Liver (tissue), 10 donors: Measurements from ENCODE around the gene OLA1. TPM values are rescaled to one million over a fixed set of nuclear protein-coding genes. Genes with fewer than 3 reads are reported as not detected.

Experiments
- DNase-seq: peaks from one replicate; pipeline ENCODE4 v3.0.0-alpha.2; 2017; ENCODE audit warnings: low spot score
- H3K27ac ChIP-seq, 2 donors: one replicate each; pipeline ENCODE4 v1.7.0; 2013; ENCODE audit warnings: inconsistent platforms in 2 of 2, low read length in 2 of 2, control low read depth in 1 of 2, low read depth in 1 of 2, mild to moderate bottlenecking in 1 of 2
- H3K27me3 ChIP-seq, 4 donors: one replicate each; pipeline versions ENCODE4 v1.6.1 to v1.7.0; 2013; ENCODE audit warnings: low read length in 3 of 4, inconsistent platforms in 1 of 4, mild to moderate bottlenecking in 1 of 4, moderate library complexity in 1 of 4; ENCODE audit not compliant: control insufficient read depth in 4 of 4, insufficient read depth in 4 of 4
- H3K36me3 ChIP-seq, 4 donors: one replicate each; pipeline versions ENCODE4 v1.6.1 to v1.7.0; 2013; ENCODE audit warnings: low read length in 3 of 4, mild to moderate bottlenecking in 3 of 4, low read depth in 1 of 4, moderate library complexity in 1 of 4; ENCODE audit not compliant: control insufficient read depth in 4 of 4, insufficient read depth in 3 of 4
- H3K4me1 ChIP-seq, 4 donors: one replicate each; pipeline versions ENCODE4 v1.6.1 to v1.7.0; 2013; ENCODE audit warnings: low read length in 3 of 4, mild to moderate bottlenecking in 3 of 4, moderate library complexity in 1 of 4; ENCODE audit not compliant: control insufficient read depth in 4 of 4, insufficient read depth in 4 of 4
- H3K4me3 ChIP-seq, 3 donors: one replicate each; pipeline versions ENCODE4 v1.6.1 to v1.7.0; 2013; ENCODE audit warnings: low read length in 3 of 3, control low read depth in 1 of 3, low read depth in 1 of 3, mild to moderate bottlenecking in 1 of 3
- H3K9ac ChIP-seq, 2 donors: one replicate each; pipeline ENCODE4 v1.7.0; 2013; ENCODE audit warnings: low read length in 2 of 2, mild to moderate bottlenecking in 2 of 2, moderate library complexity in 2 of 2, control low read depth in 1 of 2, low read depth in 1 of 2
- H3K9me3 ChIP-seq, 4 donors: one replicate each; pipeline versions ENCODE4 v1.6.1 to v1.7.0; 2013; ENCODE audit warnings: low read length in 3 of 4; ENCODE audit not compliant: control insufficient read depth in 4 of 4
- ATF3 ChIP-seq: IDR thresholded peaks from 2 replicates; pipeline ENCODE4 v1.6.1; 2016; ENCODE audit warnings: antibody characterized with exemption
- HNF4A ChIP-seq, 2 donors: conservative IDR thresholded peaks; 2 replicates each; pipeline ENCODE4 v1.6.1; 2016; ENCODE audit warnings: antibody characterized with exemption in 2 of 2, mild to moderate bottlenecking in 2 of 2
- HNF4G ChIP-seq: IDR thresholded peaks from 2 replicates; pipeline ENCODE4 v1.6.1; 2016; ENCODE audit warnings: antibody characterized with exemption
- JUND ChIP-seq, 2 donors: IDR thresholded peaks; 2 replicates each; pipeline ENCODE4 v1.6.1; 2016; ENCODE audit warnings: antibody characterized with exemption in 2 of 2
- MAX ChIP-seq: IDR thresholded peaks from 2 replicates; pipeline ENCODE4 v1.6.1; 2016; ENCODE audit warnings: antibody characterized with exemption
- NR2F2 ChIP-seq: IDR thresholded peaks from 2 replicates; pipeline ENCODE4 v1.6.1; 2016; ENCODE audit warnings: antibody characterized with exemption
- RAD21 ChIP-seq, 2 donors: IDR thresholded peaks; 2 replicates each; pipeline ENCODE4 v1.6.1; 2016; ENCODE audit warnings: antibody characterized with exemption in 2 of 2, mild to moderate bottlenecking in 2 of 2
- RXRA ChIP-seq, 2 donors: IDR thresholded peaks; 2 replicates each; pipeline ENCODE4 v1.6.1; 2017 to 2018; ENCODE audit warnings: antibody characterized with exemption in 2 of 2, mild to moderate bottlenecking in 1 of 2
- YY1 ChIP-seq: IDR thresholded peaks from 2 replicates; pipeline ENCODE4 v1.6.1; 2016; ENCODE audit warnings: antibody characterized with exemption, mild to moderate bottlenecking
- WGBS: extraction: QIAGEN DNeasy Blood & Tissue Kit; methylation state at CpG from one replicate; pipeline ENCODE4 v1.1.7; 2013; 5-methylcytosine and 5-hydroxymethylcytosine counted together
- polyA plus RNA-seq, 2 donors: library from polyadenylated mRNA; stranded (reverse) in 1 of 2; unstranded in 1 of 2; fragments of 200-250 nt in 1 of 2; fragments of >200 nt in 1 of 2; fragmentation: Nextera tagmentation in 1 of 2; extraction: Ambion mirVana in 1 of 2; gene quantifications; one replicate each; pipeline versions ENCODE4 v1.2.1 to v1.2.3, GENCODE V29; 2013 to 2015
- small RNA-seq: library from RNA; depleted of rRNA; stranded (forward); fragments of <200 nt; gene quantifications from one replicate; pipeline ENCODE3, GENCODE V24; 2014
- total RNA-seq, 2 donors: library from RNA; depleted of rRNA; stranded (reverse); fragments of >200 nt; gene quantifications; one replicate each; pipeline ENCODE4 v1.2.3, GENCODE V29; 2014
- donor health status: healthy.
- donor health status: healthy.
- donor health status: healthy.
- donor health status: healthy.
- donor health status: healthy.

The OLA1 gene
- total and polyA plus RNA-seq, 4 donors, result 23.4 to 38.1 (median 32.3) TPM

DNA sequence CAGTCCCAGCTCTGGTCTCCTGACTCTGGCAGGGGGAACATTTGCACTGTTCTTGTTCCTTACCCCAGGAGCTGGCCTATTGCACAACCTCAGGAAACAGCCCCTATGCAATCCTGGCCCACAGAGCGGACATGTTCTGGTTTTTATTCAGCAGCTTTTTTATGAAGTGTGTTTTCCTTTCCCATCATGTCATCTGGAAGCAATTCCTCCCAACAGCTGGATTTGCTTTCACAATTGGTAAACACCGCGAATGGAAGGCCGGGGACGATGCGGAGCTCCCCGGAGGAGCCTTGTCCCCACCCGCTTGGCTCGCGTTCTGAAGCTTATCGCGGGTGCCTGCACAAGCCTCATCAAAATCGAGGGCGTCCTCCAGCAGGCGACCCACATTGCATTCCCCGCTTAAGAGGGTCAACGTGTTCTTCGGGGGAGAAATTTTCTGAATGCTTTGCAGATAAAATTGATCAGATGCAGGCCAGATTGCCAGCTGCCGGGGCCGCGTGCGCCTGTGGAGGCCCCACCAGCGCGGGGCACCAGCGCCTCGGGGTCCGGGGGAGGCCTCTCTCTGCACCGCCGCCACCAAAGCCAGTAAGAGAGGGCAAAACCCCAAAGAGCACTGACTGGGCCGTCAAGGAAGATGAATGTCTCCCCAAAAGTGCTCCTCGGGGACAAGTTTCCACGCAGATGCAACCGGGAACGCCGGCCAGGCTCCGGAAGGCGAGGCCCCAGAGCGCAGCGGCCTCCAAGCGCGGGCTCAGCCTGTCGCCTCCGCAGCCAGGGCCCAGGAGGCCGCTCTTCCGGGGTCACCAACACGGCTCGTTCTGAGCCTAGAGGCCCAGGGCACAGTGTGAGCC is 222.8 kb downstream of the OLA1 start:
- TF ChIP-seq MAX (peak; percentile 34), YY1 (peak; percentile 56), RXRA (IDR thresholded peaks at IDR 0.05) (peak; percentile 6 to 11), NR2F2 (peak; percentile 42), HNF4A (conservative IDR thresholded peaks at IDR 0.05) (no peak), RAD21 (IDR thresholded peaks at IDR 0.05) (peak in 1 of 2 donors; percentile 17), ATF3 (no peak)
- Histone ChIP-seq H3K36me3 (no peaks in the 10 kb centered on the region), H3K4me1 (peaks cover 0 to 5% (median 1%) of the 10 kb centered on the region in 4 donors), H3K27me3 (no peaks in the 10 kb centered on the region), H3K9ac (no peak overlapping the region), H3K9me3 (no peaks in the 10 kb centered on the region), H3K27ac (peak overlapping the region; percentile 55 to 70), H3K4me3 (no peak overlapping the region)
- DNase-seq, result no peak
- WGBS, result 81% methylated on average over 47 of the region's 47 CpGs

DNA sequence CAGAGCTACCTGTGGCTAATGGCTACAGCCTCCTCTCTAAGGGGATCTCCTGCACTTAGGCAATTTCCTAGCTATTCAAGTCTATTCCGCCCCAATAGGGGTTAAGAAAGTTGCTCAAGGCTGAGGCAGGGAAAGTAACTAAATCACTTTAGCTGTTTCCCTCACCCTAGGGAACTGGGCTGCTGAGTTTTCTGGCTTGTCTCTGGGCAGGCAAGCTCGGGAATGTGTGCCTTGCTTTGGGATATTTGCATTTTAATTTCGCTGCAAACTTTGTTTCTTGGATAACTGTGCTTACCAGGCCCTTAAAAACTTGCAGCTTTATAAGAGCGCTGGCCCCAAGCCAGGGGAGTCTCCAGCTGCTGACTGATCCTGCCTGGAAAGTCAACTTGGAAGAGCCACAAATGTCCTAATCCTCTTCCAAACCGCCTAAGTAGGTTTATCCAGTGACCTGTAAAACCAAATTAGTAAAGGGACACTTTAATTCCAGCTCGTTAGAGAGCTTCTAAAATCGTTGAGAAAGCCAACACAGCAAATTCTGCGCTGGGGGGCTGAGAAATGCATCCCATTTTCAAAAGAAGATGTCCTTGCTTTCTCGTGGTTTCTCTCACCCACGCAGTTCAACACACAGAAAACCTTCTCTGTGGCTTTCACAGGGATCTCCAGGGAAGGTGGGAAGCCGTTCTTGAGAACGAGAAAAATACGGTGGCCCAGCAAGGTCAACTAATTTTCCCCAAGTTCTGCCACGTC is 223.6 kb downstream of the OLA1 start:
- Histone ChIP-seq H3K9ac (no peak overlapping the region), H3K27ac (peak overlapping the region; percentile 51 to 70), H3K36me3 (no peaks in the 10 kb centered on the region), H3K9me3 (no peaks in the 10 kb centered on the region), H3K27me3 (no peaks in the 10 kb centered on the region), H3K4me1 (peaks cover 0 to 5% (median 1%) of the 10 kb centered on the region in 4 donors), H3K4me3 (no peak overlapping the region)
- TF ChIP-seq HNF4G, result no peak
- peak; percentile 8 for TF ChIP-seq NR2F2
- WGBS, result 71% methylated on average over 14 of the region's 14 CpGs
- DNase-seq, result no peak

DNA sequence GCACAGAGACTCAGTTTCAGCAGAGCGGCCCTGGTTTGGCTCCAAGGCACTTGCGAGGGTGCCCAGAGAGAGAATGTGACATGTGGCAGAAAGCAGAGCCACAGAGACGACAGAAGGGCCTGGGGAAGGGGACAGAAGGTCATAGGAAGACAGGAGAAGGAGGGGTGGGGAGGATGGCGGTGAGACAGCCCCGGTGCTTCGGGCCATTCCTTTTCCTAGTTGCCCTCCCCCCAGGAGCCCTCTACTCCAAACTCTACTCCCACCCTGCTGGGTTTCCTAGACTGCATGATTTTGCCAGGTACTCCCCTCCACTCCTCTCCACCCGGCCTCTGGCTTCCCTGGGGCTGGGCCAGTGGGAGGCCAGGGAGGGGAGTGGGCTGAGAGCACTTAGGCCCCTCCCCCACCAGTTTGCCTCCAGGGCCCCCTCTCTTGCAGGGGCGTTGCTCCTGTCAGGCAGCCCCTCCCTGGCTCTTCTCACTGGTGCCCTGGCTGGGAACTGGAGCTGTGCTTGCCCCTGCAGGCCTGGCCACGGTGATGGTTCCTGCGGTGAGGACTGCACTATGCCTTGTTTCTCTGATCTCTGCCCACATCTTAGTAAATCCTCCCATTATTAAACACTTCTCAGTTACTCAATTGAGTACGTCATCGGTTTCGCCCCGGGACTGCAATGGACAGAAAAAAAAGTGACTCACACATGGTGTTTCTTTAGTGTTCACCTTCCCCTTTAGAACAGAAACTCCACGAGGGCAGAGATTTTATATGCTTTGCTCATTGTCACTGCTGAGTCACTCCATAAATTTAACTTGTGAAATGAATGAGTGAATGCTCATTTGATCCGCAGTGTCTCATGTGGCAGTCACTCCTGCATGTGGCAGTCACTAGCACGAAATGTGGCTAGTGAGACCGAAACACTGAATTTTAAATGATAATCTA is 224.5 kb downstream of the OLA1 start:
- no peak for TF ChIP-seq MAX
- TF ChIP-seq NR2F2, result no peak
- TF ChIP-seq JUND (IDR thresholded peaks at IDR 0.05), result peak in 1 of 2 donors; percentile 30
- peaks cover 0 to 5% (median 1%) of the 10 kb centered on the region in 4 donors for H3K4me1 ChIP-seq
- 75% methylated on average over 18 of the region's 18 CpGs for WGBS
- DNase-seq, result no peak
- H3K9me3 ChIP-seq, result no peaks in the 10 kb centered on the region
- H3K36me3 ChIP-seq, result no peaks in the 10 kb centered on the region
- no peaks in the 10 kb centered on the region for H3K27me3 ChIP-seq
- H3K4me3 ChIP-seq, result no peak overlapping the region
- H3K9ac ChIP-seq, result no peak overlapping the region
- H3K27ac ChIP-seq, result peak overlapping the region; percentile 70 to 74

Small RNA genes lying within 50 kb of the gene (small RNA-seq; reads per million reads assigned to genes)
- gene RF00019, result not detected

Other genes with a start within 250 kb of the OLA1 start
- gene SP9, start 86.4 kb upstream of the OLA1 start, total RNA-seq, result not detected
- not detected for gene SP9, start 86.4 kb upstream of the OLA1 start, polyA plus RNA-seq
- 10 to 100 TPM; 13.2 to 23.1 TPM for gene SCRN3, start 147.2 kb upstream of the OLA1 start, total RNA-seq
- gene SCRN3, start 147.2 kb upstream of the OLA1 start, polyA plus RNA-seq, result 10 to 100 TPM in 1 of 2 donors, 1 to 10 TPM in 1; 10.0 to 13.2 TPM
- gene GPR155, start 238.5 kb upstream of the OLA1 start, total RNA-seq, result 1 to 10 TPM; 3.9 to 9.4 TPM
- gene GPR155, start 238.5 kb upstream of the OLA1 start, polyA plus RNA-seq, result 1 to 10 TPM; 3.1 to 5.0 TPM